Measurements from ENCODE around the gene SYCP2L.
"Not testable (repeated sequence)": the region's sequence is repeated elsewhere in the genome, so short reads cannot be mapped to it uniquely, and the experiment has no call there.

The SYCP2L gene

DNA sequence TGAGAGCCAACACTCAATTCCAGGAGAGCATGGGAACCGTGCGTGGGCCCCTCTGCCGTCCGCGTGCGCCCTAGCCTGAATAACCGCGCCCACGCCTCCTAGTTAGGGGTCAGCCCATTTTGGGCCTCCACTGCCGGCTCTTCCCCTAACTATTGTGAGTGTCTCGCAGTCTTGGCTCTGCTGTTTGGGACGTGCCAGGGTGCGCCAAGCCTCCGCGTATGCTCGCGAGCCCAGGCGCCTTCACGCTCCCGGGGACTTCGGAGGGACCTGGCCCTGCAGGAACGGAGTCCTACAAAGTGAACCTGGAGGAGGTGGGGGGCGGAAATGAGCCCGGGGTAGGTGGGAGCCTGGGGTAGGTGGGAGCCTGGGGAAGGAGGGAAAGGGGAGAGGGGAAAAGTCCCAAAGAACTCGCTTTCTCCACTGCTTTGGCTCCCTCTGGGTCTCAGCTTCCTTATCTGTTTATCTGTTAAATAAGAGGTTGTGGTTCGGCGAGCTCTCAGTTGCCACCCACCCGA lies 4.1 kb upstream of the SYCP2L start:
- Histone ChIP-seq H3K36me3 (no peaks in the 10 kb centered on the region), H3K4me3 (ENCODE audit: low read depth, low read length) (no peak overlapping the region), H3K27me3 (ENCODE audit: insufficient read depth, low read depth, severe bottlenecking) (no peaks in the 10 kb centered on the region), H3K9me3 (ENCODE audit: severe bottlenecking) (peaks cover 16% of the 10 kb centered on the region), H3K27ac (no peak overlapping the region)
- TF ChIP-seq, protein P1, sequence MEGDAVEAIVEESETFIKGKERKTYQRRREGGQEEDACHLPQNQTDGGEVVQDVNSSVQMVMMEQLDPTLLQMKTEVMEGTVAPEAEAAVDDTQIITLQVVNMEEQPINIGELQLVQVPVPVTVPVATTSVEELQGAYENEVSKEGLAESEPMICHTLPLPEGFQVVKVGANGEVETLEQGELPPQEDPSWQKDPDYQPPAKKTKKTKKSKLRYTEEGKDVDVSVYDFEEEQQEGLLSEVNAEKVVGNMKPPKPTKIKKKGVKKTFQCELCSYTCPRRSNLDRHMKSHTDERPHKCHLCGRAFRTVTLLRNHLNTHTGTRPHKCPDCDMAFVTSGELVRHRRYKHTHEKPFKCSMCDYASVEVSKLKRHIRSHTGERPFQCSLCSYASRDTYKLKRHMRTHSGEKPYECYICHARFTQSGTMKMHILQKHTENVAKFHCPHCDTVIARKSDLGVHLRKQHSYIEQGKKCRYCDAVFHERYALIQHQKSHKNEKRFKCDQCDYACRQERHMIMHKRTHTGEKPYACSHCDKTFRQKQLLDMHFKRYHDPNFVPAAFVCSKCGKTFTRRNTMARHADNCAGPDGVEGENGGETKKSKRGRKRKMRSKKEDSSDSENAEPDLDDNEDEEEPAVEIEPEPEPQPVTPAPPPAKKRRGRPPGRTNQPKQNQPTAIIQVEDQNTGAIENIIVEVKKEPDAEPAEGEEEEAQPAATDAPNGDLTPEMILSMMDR (IDR thresholded peaks at IDR 0.05; ENCODE audit: low read depth, low read length) = no peak
- DNase-seq = no peak

- DNase-seq = no peak
- H3K27me3 ChIP-seq (ENCODE audit: insufficient read depth, low read depth, severe bottlenecking) = no peaks in the 10 kb centered on the region
Measured at GRCh38 chr6:10883312-10884244, 3.3 kb upstream of the SYCP2L start.

GRCh38 chr6:10884245-10884972 lies 2.4 kb upstream of the SYCP2L start:
- H3K27me3 ChIP-seq (ENCODE audit: insufficient read depth, low read depth, severe bottlenecking) = no peaks in the 10 kb centered on the region
- TF ChIP-seq, protein P1 (IDR thresholded peaks at IDR 0.05; ENCODE audit: low read depth, low read length) = no peak
- no peak overlapping the region for H3K4me3 ChIP-seq (ENCODE audit: low read depth, low read length)
- H3K27ac ChIP-seq = no peak overlapping the region
- peaks cover 20% of the 10 kb centered on the region for H3K9me3 ChIP-seq (ENCODE audit: severe bottlenecking)
- DNase-seq = no peak
- no peaks in the 10 kb centered on the region for H3K36me3 ChIP-seq

More at GRCh38 chr6:10883312-10884244, 3.3 kb upstream of the SYCP2L start:
- Histone ChIP-seq H3K36me3 (no peaks in the 10 kb centered on the region), H3K4me3 (ENCODE audit: low read depth, low read length) (no peak overlapping the region), H3K27ac (no peak overlapping the region), H3K9me3 (ENCODE audit: severe bottlenecking) (peaks cover 20% of the 10 kb centered on the region)
- TF ChIP-seq, protein P1 (IDR thresholded peaks at IDR 0.05; ENCODE audit: low read depth, low read length) = no peak

- H3K27me3 ChIP-seq (ENCODE audit: insufficient read depth, low read depth, severe bottlenecking); H3K4me3 ChIP-seq (ENCODE audit: low read depth, low read length); H3K27ac ChIP-seq; DNase-seq; H3K36me3 ChIP-seq: not testable (repeated sequence)
- H3K9me3 ChIP-seq (ENCODE audit: severe bottlenecking) = peaks cover 20% of the 10 kb centered on the region
Measured at GRCh38 chr6:10886365-10886690, 524 bp upstream of the SYCP2L start.

DNA sequence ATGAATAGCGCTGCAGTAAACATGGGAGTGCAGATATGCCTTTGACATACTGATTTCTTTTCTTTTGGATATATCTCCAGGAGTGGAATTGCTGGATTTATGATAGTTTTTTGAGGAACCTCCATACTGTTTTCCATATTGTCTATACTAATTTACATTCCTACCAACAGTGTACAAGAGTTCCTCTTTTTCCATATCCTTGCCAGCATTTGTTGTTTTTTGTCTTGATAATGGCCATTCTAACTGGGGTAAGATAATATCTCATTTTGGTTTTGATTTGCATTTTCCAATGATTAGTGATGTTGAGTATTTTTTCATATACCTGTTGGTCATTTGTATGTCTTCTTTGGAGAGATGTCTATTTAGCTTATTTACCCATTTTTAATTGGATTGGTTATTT lies 3.3 kb downstream of the SYCP2L start:
- Histone ChIP-seq H3K27ac (no peak overlapping the region), H3K27me3 (ENCODE audit: insufficient read depth, low read depth, severe bottlenecking) (no peaks in the 10 kb centered on the region), H3K36me3 (no peaks in the 10 kb centered on the region), H3K4me3 (ENCODE audit: low read depth, low read length) (no peak overlapping the region), H3K9me3 (ENCODE audit: severe bottlenecking) (peaks cover 10% of the 10 kb centered on the region)
- TF ChIP-seq, protein P1 (IDR thresholded peaks at IDR 0.05; ENCODE audit: low read depth, low read length) = no peak
- no peak for DNase-seq

- no peak for DNase-seq
- TF ChIP-seq, protein P1 (IDR thresholded peaks at IDR 0.05; ENCODE audit: low read depth, low read length) = no peak
- H3K36me3 ChIP-seq = no peaks in the 10 kb centered on the region
- H3K9me3 ChIP-seq (ENCODE audit: severe bottlenecking) = peaks cover 6% of the 10 kb centered on the region
- H3K4me3 ChIP-seq (ENCODE audit: low read depth, low read length) = no peak overlapping the region
- no peak overlapping the region for H3K27ac ChIP-seq
- H3K27me3 ChIP-seq (ENCODE audit: insufficient read depth, low read depth, severe bottlenecking) = no peaks in the 10 kb centered on the region
Measured at GRCh38 chr6:10891960-10892359, 5.1 kb downstream of the SYCP2L start.

All from WERI-Rb-1 (cell line).